ENCODE results near the gene WASF3.

- TF ChIP-seq ESRRA (IDR thresholded peaks at IDR 0.05; ENCODE audit: low read length) (no peak), SMARCA5 (IDR thresholded peaks at IDR 0.05) (no peak)
These were observed 22.1 kb downstream of the WASF3 start for GRCh38 chr13:26579580-26579979.
